ENCODE data around the gene PNCK.
"Not testable (repeated sequence)": the region's sequence is repeated elsewhere in the genome, so short reads cannot be mapped to it uniquely, and the experiment has no call there.

The PNCK gene

GRCh38 chrX:153685751-153686696, 12.4 kb upstream of the PNCK start:
- DNase-seq: no peak

DNA sequence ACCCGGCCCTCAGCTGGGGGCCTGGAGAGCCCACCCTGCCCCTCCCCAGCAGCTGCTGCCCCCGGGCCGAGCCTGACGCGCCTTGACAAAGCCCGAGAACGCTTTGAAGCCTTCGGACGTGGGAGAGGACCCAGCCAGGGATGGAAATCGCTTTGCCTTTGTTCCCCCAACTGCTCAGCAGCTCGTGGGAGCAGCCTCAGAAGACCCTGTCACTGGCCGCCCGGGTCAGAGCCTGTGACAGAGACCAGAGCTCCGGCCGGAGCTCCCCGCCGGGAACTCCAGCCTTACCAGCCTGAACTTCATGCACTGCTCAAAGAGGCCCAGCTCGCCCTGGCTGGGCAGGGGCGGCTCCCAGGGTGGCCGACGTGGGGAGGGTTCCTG, 11.5 kb upstream of the PNCK start:
- DNase-seq: no peak

- DNase-seq: no peak
These were observed 11.0 kb upstream of the PNCK start for GRCh38 chrX:153684467-153685155.

DNA sequence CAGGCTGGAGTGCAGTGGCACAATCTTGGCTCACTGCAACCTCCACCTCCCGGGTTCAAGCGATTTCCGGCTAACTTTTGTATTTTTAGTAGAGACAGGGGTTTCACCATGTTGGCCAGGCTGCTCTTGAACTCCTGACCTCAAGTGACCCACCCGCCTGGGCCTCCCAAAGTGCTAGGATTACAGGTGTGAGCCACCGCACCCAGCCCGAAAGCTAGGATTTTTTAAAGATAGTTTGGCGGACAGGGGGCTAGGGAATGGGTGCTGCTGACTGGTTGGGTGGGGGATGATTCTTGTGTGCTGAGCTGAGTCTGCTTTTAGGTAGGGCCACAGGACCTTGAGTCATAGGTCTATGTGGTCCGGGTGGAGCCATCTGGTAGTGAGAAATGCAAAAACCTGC, 9.9 kb upstream of the PNCK start:
- DNase-seq: not testable (repeated sequence)

DNA sequence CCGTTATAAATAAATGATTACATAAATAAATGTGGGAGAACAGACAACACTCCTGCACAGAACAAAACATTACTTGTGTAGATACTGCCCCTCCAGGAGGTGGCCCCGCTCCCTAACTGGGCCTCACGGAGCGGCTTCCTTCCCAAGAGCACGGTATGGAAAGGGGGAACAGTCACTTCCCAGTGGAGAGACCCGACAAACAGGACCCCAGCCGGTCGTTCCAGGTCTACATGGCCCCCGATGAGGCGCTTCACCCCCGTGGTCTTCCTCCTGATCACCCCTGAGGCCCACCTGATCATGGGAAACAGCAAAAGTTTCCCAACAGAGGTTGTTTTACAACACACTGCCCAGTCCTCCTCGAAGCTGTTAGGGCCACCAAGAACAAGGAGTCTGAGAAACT, 7.6 kb upstream of the PNCK start:
- DNase-seq: no peak

DNA sequence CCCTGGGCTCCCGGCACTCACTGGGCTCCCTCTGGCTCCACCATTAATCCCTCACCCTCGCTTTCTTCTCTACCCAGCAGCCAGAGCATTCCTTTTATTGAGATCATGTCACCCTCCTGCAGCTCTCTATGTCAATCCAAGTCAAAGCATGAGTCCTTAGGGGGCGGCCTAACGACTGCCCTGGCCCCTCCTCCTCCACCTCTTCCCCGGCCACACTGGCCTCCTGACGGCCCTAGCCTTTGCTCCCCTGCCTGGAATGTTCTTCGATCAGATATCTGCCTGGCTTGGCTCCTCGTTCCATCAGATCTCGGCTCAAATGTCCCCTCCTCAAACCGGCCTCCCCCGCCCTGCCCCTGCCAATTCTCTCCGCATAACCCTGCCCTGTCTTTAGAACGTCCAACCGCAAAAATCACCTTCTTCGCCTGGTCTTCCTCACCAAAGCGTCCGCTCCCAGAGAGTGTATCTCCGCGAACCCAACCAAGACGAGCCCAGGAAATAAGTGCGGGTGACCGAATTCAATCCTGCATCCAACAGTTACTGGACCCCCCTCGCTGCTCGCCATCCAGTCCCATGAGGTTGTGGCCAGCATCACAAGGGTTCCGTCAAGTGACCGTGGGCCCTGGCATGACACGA, 722 bp upstream of the PNCK start:
- DNase-seq: no peak

GRCh38 chrX:153672531-153673427, 834 bp downstream of the PNCK start:
- no peak for DNase-seq

GRCh38 chrX:153671589-153672530, 1.8 kb downstream of the PNCK start:
- no peak for DNase-seq

- DNase-seq: no peak
These were observed 2.6 kb downstream of the PNCK start for GRCh38 chrX:153670748-153671588.

- DNase-seq: no peak
These were observed 3.5 kb downstream of the PNCK start for GRCh38 chrX:153669901-153670731.

DNA sequence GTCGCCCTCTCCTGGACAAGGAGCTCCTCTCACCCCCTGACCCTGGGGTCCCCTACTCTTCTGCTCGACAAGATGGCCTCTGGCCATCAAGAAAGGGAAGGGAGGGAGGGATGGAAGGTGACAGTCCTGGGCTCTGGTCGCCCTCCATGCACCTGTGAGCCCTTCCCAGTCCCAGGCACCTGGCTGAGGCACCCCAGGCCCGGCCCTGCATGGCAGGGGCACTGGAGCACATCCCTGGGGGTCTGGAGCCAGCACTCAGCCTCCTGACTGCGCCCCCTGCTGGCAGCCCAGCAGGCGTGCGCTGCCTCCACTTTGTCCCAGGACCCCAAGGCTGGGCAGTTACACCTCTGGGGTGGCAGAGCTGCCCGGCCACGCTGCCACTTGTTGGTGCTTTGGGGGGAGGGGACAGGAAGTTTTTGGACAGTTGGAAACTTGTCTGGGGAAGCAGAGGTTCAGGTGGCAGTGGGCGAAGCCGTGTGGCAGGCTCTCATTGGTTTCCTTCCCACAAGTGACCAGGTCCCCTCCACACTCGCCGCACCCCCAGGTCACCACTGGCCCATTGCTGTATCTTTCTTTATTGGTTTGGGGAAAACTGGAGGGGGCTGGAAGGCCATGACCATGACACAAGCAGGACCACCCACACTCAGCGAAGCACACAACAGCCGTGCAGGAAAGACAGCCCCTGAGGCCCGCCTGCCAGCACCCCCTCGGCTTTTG, 4.3 kb downstream of the PNCK start:
- DNase-seq: no peak

DNA sequence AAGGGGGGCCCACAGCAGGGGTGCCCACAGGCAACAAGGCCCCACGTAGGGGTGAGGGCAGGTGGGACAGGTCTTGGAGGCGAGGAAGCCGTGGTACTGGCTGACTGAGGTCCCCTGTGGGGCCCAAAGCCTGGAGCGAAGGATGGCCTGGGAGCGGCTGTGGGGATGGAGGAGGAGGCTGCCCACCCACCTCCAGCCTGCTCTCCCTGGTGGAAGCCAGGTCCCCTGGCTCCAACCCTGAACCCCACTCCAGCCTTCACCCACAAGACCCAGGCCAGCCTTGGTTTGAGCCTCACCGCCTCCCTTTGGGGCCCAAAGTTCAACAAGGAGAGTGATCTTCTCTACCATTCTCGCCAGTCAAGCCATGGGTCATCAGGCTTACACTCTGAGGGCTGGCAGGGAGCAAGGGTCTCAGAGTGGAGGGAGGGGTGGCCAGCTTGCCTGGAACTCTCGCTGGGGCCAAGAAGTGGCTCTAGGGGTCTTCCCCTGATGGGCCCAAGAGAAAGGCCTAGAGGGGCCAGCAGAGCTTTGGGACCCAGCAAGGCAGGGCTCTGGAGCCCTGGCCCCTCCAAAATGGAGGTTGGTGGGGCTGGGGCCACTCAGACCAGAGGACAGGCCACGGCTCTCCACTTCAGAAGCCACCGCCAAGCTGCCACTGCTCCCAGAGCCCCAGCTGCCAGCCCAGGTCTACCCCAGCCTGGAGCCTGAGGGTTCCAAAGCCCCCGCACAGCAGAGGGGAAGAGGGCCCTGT, 5.0 kb downstream of the PNCK start:
- DNase-seq: no peak

GRCh38 chrX:153667956-153668396, 5.6 kb downstream of the PNCK start:
- peak; percentile 59 for DNase-seq

DNA sequence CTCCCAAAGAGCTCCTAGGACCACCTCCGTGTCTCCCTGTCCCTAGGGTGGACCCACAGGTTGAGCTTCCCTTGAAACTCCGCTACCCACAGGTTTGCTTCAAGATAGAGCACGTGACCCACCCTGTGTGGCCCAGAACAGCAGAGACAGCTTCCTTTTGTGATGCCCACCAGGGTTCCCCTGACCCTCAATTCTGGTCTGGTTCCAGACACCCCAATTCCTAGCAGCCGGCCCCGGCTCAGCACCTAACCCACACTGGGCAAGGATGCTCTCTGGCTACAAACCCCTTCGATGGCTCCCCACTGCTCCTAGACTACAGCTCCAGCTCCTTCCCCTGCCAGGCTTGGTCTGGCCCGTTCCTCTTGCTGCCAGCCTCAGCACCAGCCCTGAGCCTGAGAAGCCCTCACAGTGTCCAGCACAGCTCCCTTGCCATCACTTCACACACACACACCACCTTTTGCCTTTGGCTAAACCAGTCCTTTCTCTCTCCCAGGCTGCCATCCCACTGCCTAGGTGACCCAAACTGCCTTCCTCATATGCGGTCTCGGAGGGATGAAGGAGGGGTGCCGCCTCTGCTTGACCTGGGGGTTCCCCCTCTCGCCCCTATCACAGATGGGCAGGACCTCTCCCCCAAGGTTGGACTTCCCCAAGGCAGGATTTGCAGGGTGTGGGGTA, 6.2 kb downstream of the PNCK start:
- no peak for DNase-seq

- no peak for DNase-seq
These were observed 7.8 kb downstream of the PNCK start for GRCh38 chrX:153665726-153666306.

DNA sequence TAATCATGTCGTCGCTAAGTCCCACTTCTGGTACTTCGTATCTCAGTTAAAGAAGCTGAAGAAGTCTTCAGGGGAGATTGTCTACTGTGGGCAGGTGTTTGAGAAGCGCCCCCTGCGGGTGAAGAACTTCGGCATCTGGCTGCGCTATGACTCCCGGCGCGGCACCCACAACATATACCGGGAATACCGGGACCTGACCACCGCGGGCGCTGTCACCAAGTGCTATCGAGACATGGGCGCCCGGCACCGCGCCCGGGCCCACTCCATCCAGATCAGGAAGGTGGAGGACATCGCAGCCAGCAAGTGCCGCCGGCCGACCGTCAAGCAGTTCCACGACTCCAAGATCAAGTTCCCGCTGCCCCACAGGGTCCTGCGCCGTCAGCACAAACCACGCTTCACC, 11.3 kb downstream of the PNCK start:
- peak; percentile 22 for DNase-seq

- DNase-seq: no peak
These were observed 14.3 kb downstream of the PNCK start for GRCh38 chrX:153659268-153659667.

Data from fibroblast of skin of back (primary cell).